H1 (cell line): Measurements from ENCODE around the gene ADAT3.

Source experiments
- BRCA1 ChIP-seq: IDR thresholded peaks from 2 replicates; pipeline ENCODE4 v1.6.1; 2012; ENCODE audit warnings: low read depth, low read length, improper control_type of control experiment
- CTCF ChIP-seq, 3 experiments: IDR thresholded peaks; 1 replicate in 2 of 3; 2 replicates in 1 of 3; pipeline versions ENCODE4 v1.5.1 to v1.6.1; 2011; ENCODE audit warnings: low read length in 3 of 3, mild to moderate bottlenecking in 3 of 3, inconsistent platforms in 2 of 3, low read depth in 1 of 3, moderate library complexity in 1 of 3; ENCODE audit not compliant: insufficient read depth in 1 of 3; ENCODE audit errors: control extremely low read depth in 1 of 3
- EP300 ChIP-seq, 2 experiments: IDR thresholded peaks; 1 replicate in 1 of 2; 2 replicates in 1 of 2; pipeline ENCODE4 v1.6.1; 2011 to 2012; ENCODE audit warnings: low read depth in 2 of 2, low read length in 2 of 2, mild to moderate bottlenecking in 2 of 2, borderline replicate concordance in 1 of 2, inconsistent platforms in 1 of 2, moderate library complexity in 1 of 2
- EZH2 ChIP-seq: fragments of 200-600 bp; sonication (generic); IDR thresholded peaks from 2 replicates; pipeline ENCODE4 v1.7.1; 2012; ENCODE audit warnings: low read depth, mild to moderate bottlenecking, moderate library complexity, low read length, inconsistent platforms; ENCODE audit not compliant: severe bottlenecking
- GTF2F1 ChIP-seq: IDR thresholded peaks from 2 replicates; pipeline ENCODE4 v1.6.1; 2012; ENCODE audit warnings: low read depth, low read length, improper control_type of control experiment, borderline replicate concordance
- POLR2A ChIP-seq, 2 experiments: IDR thresholded peaks; 1 replicate in 1 of 2; 2 replicates in 1 of 2; pipeline ENCODE4 v1.6.1; 2011; ENCODE audit warnings: low read depth in 2 of 2, low read length in 2 of 2, mild to moderate bottlenecking in 2 of 2; ENCODE audit errors: control extremely low read depth in 1 of 2
- POLR2AphosphoS5 ChIP-seq: IDR thresholded peaks from 2 replicates; pipeline ENCODE4 v1.6.1; 2011; ENCODE audit warnings: low read depth, low read length
- RAD21 ChIP-seq, 2 experiments: IDR thresholded peaks in 1 of 2; conservative IDR thresholded peaks in 1 of 2; 2 replicates each; pipeline ENCODE4 v1.6.1; 2011; ENCODE audit warnings: low read depth in 2 of 2, low read length in 2 of 2, improper control_type of control experiment in 1 of 2, inconsistent platforms in 1 of 2, mild to moderate bottlenecking in 1 of 2, moderate library complexity in 1 of 2
- SIRT6 ChIP-seq: IDR thresholded peaks from one replicate; pipeline ENCODE4 v1.7.1; 2012; ENCODE audit warnings: low read length, inconsistent platforms
- SRF ChIP-seq: IDR thresholded peaks from 2 replicates; pipeline ENCODE4 v1.6.1; 2011; ENCODE audit warnings: mild to moderate bottlenecking, low read depth, low read length, moderate library complexity
- TAF1 ChIP-seq: IDR thresholded peaks from 2 replicates; pipeline ENCODE4 v1.6.1; 2011; ENCODE audit warnings: mild to moderate bottlenecking, low read depth, low read length
- TAF7 ChIP-seq: optimal IDR thresholded peaks from 2 replicates; pipeline ENCODE3; 2011; ENCODE audit warnings: low read depth, mild to moderate bottlenecking, inconsistent platforms, low read length, moderate library complexity, borderline replicate concordance
- USF2 ChIP-seq: IDR thresholded peaks from 2 replicates; pipeline ENCODE4 v1.6.1; 2011; ENCODE audit warnings: low read length, improper control_type of control experiment
- YY1 ChIP-seq: IDR thresholded peaks from 2 replicates; pipeline ENCODE4 v1.6.1; 2011; ENCODE audit warnings: low read depth, mild to moderate bottlenecking, low read length

DNA sequence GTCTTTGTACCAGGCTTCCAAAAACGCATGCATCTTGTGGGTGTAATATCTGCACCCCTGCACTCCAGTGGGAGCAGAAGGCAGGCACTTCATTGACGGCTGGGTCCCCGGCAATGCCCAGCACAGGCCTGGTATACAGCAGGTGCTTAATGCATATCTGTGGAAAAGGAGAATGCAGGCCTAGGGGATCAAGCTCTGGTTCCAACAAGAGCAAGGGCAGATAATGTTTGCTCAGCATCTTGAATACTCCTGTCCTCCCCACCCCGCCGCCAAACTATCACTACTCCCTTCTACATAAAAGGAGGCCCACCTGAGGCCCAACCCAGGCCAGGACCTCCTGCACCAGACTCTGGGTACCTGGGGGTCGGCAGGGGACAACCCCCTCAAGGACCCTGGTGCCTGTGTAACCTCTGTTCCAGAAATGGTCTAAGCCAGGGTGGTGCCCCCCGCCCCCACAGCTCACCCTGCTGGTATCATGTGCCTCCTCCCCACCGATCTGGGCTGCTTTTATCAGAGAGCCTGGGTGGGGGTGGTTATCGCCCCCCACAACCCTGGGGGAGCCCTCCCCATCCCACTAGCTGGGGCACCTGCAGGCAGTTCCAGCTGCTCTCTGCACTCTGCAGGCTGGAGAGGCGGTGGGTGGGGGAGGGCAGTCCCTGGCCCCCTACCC lies 46.7 kb upstream of the ADAT3 start:
- no peak for TF ChIP-seq CTCF (IDR thresholded peaks at IDR 0.05; ENCODE audit: control extremely low read depth in 1 of 3, insufficient read depth in 1 of 3, low read depth in 1 of 3, low read length in 3 of 3)
- no peak for TF ChIP-seq TAF1
- TF ChIP-seq USF2 = no peak
- TF ChIP-seq EZH2 = no peak
- TF ChIP-seq YY1 = no peak
- no peak for TF ChIP-seq POLR2AphosphoS5
- TF ChIP-seq RAD21 (IDR thresholded peaks at IDR 0.05 in 1 of 2, conservative IDR thresholded peaks at IDR 0.05 in 1 of 2; ENCODE audit: low read depth in 2 of 2, low read length in 2 of 2) = no peak
- TF ChIP-seq BRCA1 = no peak
- no peak for TF ChIP-seq GTF2F1
- TF ChIP-seq POLR2A (IDR thresholded peaks at IDR 0.05; ENCODE audit: control extremely low read depth in 1 of 2, low read depth in 2 of 2, low read length in 2 of 2) = no peak
- no peak for TF ChIP-seq EP300 (IDR thresholded peaks at IDR 0.05; ENCODE audit: borderline replicate concordance in 1 of 2, low read depth in 2 of 2, low read length in 2 of 2)
- no peak for TF ChIP-seq SIRT6
- TF ChIP-seq TAF7 = no peak
- no peak for TF ChIP-seq SRF
